OCI-LY1 (cell line): ENCODE measurements around the gene KCNK1.

Source experiments
- CTCF ChIP-seq: fragments of 200-600 bp; sonication (generic), shearing (Covaris generic); IDR thresholded peaks from 2 replicates; pipeline ENCODE4 v1.5.1; 2017; ENCODE audit warnings: mild to moderate bottlenecking, antibody characterized with exemption, low read length, moderate library complexity, mixed read lengths
- EZH2 ChIP-seq: fragments of 200-600 bp; sonication (generic), shearing (Covaris generic); IDR thresholded peaks from 2 replicates; pipeline ENCODE4 v1.8.0; 2017; ENCODE audit warnings: borderline replicate concordance, mixed run types, mild to moderate bottlenecking, antibody characterized with exemption, low read length, moderate library complexity, mixed read lengths

- no peak for TF ChIP-seq CTCF
- TF ChIP-seq EZH2: no peak
Measured at GRCh38 chr1:233668725-233669294, 54.9 kb downstream of the KCNK1 start.
